HG03521 (cell line): ENCODE data around the gene PHYHD1.
"Not testable (repeated sequence)": the region's sequence is repeated elsewhere in the genome, so short reads cannot be mapped to it uniquely, and the experiment has no call there.

ENCODE experiments used
- ATAC-seq: cut with Tn5 transposase; IDR thresholded peaks from one replicate; pipeline ENCODE4 v1.9.1; 2021; ENCODE audit warnings: mild to moderate bottlenecking, moderate library complexity; ENCODE audit not compliant: unreplicated experiment

The PHYHD1 gene

GRCh38 chr9:128919402-128920089 is 1.2 kb upstream of the PHYHD1 start:
- no peak for ATAC-seq

- no peak for ATAC-seq
Observed at GRCh38 chr9:128921881-128922763, 1.3 kb downstream of the PHYHD1 start.

- ATAC-seq = no peak
Observed at GRCh38 chr9:128923493-128923883, 2.7 kb downstream of the PHYHD1 start.

GRCh38 chr9:128927731-128928411 is 7.1 kb downstream of the PHYHD1 start:
- ATAC-seq = no peak

- ATAC-seq = no peak
Observed at GRCh38 chr9:128928624-128929023, 7.8 kb downstream of the PHYHD1 start.

- ATAC-seq = no peak
Observed at GRCh38 chr9:128929560-128929959, 8.8 kb downstream of the PHYHD1 start.

GRCh38 chr9:128933731-128934130 is 12.9 kb downstream of the PHYHD1 start:
- no peak for ATAC-seq

GRCh38 chr9:128936171-128936865 is 15.5 kb downstream of the PHYHD1 start:
- ATAC-seq = no peak

- no peak for ATAC-seq
Observed at GRCh38 chr9:128937310-128938165, 16.8 kb downstream of the PHYHD1 start.

- ATAC-seq = no peak
Observed at GRCh38 chr9:128940271-128940921, 19.6 kb downstream of the PHYHD1 start.

- ATAC-seq = no peak
Observed at GRCh38 chr9:128940946-128941755, 20.4 kb downstream of the PHYHD1 start.

- no peak for ATAC-seq
Observed at GRCh38 chr9:128943832-128944620, 23.2 kb downstream of the PHYHD1 start.

GRCh38 chr9:128944966-128945365 is 24.2 kb downstream of the PHYHD1 start:
- not testable (repeated sequence) for ATAC-seq

GRCh38 chr9:128945798-128946501 is 25.2 kb downstream of the PHYHD1 start:
- ATAC-seq = no peak

GRCh38 chr9:128946571-128947276 is 25.9 kb downstream of the PHYHD1 start:
- ATAC-seq = no peak

- no peak for ATAC-seq
Observed at GRCh38 chr9:128947277-128947526, 26.4 kb downstream of the PHYHD1 start.
